Mesothelial cell of epicardium (in vitro differentiated cells): Measurements from ENCODE around the gene TMEM167B. TPM values are rescaled to one million over a fixed set of nuclear protein-coding genes. Genes with fewer than 3 reads are reported as not detected.
"Not testable (repeated sequence)": the region's sequence is repeated elsewhere in the genome, so short reads cannot be mapped to it uniquely, and the experiment has no call there.

Source experiments
- DNase-seq, 2 experiments: peaks; one replicate each; pipeline ENCODE4 v3.0.0; 2021; ENCODE audit warnings: low spot score in 2 of 2; ENCODE audit not compliant: unreplicated experiment in 2 of 2
- H3K27ac Mint-ChIP-seq: 2 replicates; pipeline ENCODE4 v1.8.0; 2021; ENCODE audit warnings: mixed read lengths
- H3K27me3 Mint-ChIP-seq: 2 replicates; pipeline ENCODE4 v1.8.0; 2021; ENCODE audit warnings: low read depth, mixed read lengths
- H3K36me3 Mint-ChIP-seq: 2 replicates; pipeline ENCODE4 v1.8.0; 2021; ENCODE audit warnings: mixed read lengths
- H3K4me1 Mint-ChIP-seq: 2 replicates; pipeline ENCODE4 v1.8.0; 2021; ENCODE audit warnings: mixed read lengths
- H3K4me3 Mint-ChIP-seq: 2 replicates; pipeline ENCODE4 v1.8.0; 2021; ENCODE audit warnings: mild to moderate bottlenecking, moderate library complexity, mixed read lengths
- H3K9me3 Mint-ChIP-seq: 2 replicates; pipeline ENCODE4 v1.8.0; 2021; ENCODE audit warnings: mixed read lengths
- CTCF ChIP-seq: fragments of 200-600 bp; sonication (generic); IDR thresholded peaks from one replicate; pipeline ENCODE4 v1.5.0; 2021; ENCODE audit warnings: antibody characterized with exemption; ENCODE audit not compliant: unreplicated experiment
- total RNA-seq: library from RNA; stranded (reverse); gene quantifications from 3 replicates; pipeline ENCODE4 v1.2.1, GENCODE V29; 2021

TMEM167B gene
- total RNA-seq, 1 donor from 2014 or later, result 33.5 TPM

GRCh38 chr1:109137958-109138357, 47.4 kb downstream of the TMEM167B start:
- Mint-ChIP-seq H3K27me3 (no peaks in the 10 kb centered on the region), H3K36me3 (no peaks in the 10 kb centered on the region), H3K4me3 (no peak overlapping the region), H3K27ac (no peak overlapping the region), H3K4me1 (no peaks in the 10 kb centered on the region), H3K9me3 (no peaks in the 10 kb centered on the region)
- no peak for DNase-seq
- TF ChIP-seq CTCF, result no peak

GRCh38 chr1:109138358-109138757, 47.8 kb downstream of the TMEM167B start:
- no peaks in the 10 kb centered on the region for H3K27me3 Mint-ChIP-seq
- H3K4me3 Mint-ChIP-seq, result no peak overlapping the region
- no peaks in the 10 kb centered on the region for H3K9me3 Mint-ChIP-seq
- DNase-seq, result no peak
- no peaks in the 10 kb centered on the region for H3K4me1 Mint-ChIP-seq
- no peak overlapping the region for H3K27ac Mint-ChIP-seq
- no peaks in the 10 kb centered on the region for H3K36me3 Mint-ChIP-seq
- no peak for TF ChIP-seq CTCF

GRCh38 chr1:109140392-109140791, 49.8 kb downstream of the TMEM167B start:
- H3K27ac Mint-ChIP-seq, result no peak overlapping the region
- no peak for DNase-seq
- H3K27me3 Mint-ChIP-seq, result no peaks in the 10 kb centered on the region
- H3K9me3 Mint-ChIP-seq, result no peaks in the 10 kb centered on the region
- no peaks in the 10 kb centered on the region for H3K4me1 Mint-ChIP-seq
- H3K36me3 Mint-ChIP-seq, result no peaks in the 10 kb centered on the region
- TF ChIP-seq CTCF, result no peak
- no peak overlapping the region for H3K4me3 Mint-ChIP-seq

GRCh38 chr1:109142260-109142659, 51.7 kb downstream of the TMEM167B start:
- no peak for DNase-seq
- Mint-ChIP-seq H3K27me3 (no peaks in the 10 kb centered on the region), H3K4me3 (no peak overlapping the region), H3K27ac (no peak overlapping the region), H3K36me3 (no peaks in the 10 kb centered on the region), H3K9me3 (no peaks in the 10 kb centered on the region), H3K4me1 (no peaks in the 10 kb centered on the region)
- no peak for TF ChIP-seq CTCF

GRCh38 chr1:109142725-109143124, 52.2 kb downstream of the TMEM167B start:
- not testable (repeated sequence) for H3K36me3 Mint-ChIP-seq, H3K9me3 Mint-ChIP-seq, H3K4me3 Mint-ChIP-seq, H3K27me3 Mint-ChIP-seq, H3K27ac Mint-ChIP-seq, H3K4me1 Mint-ChIP-seq, DNase-seq

Other genes with a start within 250 kb of the TMEM167B start
- 0.27 TPM in 1 of 3 replicates, not detected in the others for gene AKNAD1, start 233.7 kb upstream of the TMEM167B start, total RNA-seq
- gene GPSM2, start 213.8 kb upstream of the TMEM167B start, total RNA-seq, result 9.6 to 11.7 TPM (median 10.4 TPM) in 3 replicates
- 38.8 to 44.5 TPM (median 43.0 TPM) in 3 replicates for gene CLCC1, start 127.3 kb upstream of the TMEM167B start, total RNA-seq
- gene WDR47, start 48.7 kb upstream of the TMEM167B start, total RNA-seq, result 11.3 to 12.6 TPM (median 11.3 TPM) in 3 replicates
- 27.0 to 30.0 TPM (median 27.2 TPM) in 3 replicates for gene TAF13, start 14.8 kb upstream of the TMEM167B start, total RNA-seq
- 0.34 to 0.86 TPM (median 0.80 TPM) in 3 replicates for gene ELAPOR1, start 23.4 kb downstream of the TMEM167B start, total RNA-seq
- gene SARS1, start 123.2 kb downstream of the TMEM167B start, total RNA-seq, result 99.0 to 104 TPM (median 99.4 TPM) in 3 replicates
- 24.9 to 27.1 TPM (median 25.0 TPM) in 3 replicates for gene CELSR2, start 158.8 kb downstream of the TMEM167B start, total RNA-seq
- gene PSRC1, start 192.4 kb downstream of the TMEM167B start, total RNA-seq, result 15.8 to 18.3 TPM (median 17.6 TPM) in 3 replicates
- gene MYBPHL, start 216.2 kb downstream of the TMEM167B start, total RNA-seq, result not detected in 3 replicates